ENCODE results near the gene WWP2.

Gene WWP2

GRCh38 chr16:69934751-69935150 lies 172.6 kb downstream of the WWP2 start:
- TF ChIP-seq CEBPB (IDR thresholded peaks at IDR 0.05) (no peak), EGR1 (IDR thresholded peaks at IDR 0.05) (no peak), FOXM1 (IDR thresholded peaks at IDR 0.05; ENCODE audit: borderline replicate concordance, low read depth) (no peak), ZBTB7A (IDR thresholded peaks at IDR 0.05; ENCODE audit: low read depth) (no peak), YY1 (IDR thresholded peaks at IDR 0.05; ENCODE audit: low read depth) (no peak), EP300 (IDR thresholded peaks at IDR 0.05; ENCODE audit: borderline replicate concordance) (no peak)

GRCh38 chr16:69935278-69935711 lies 173.2 kb downstream of the WWP2 start:
- TF ChIP-seq MAX (IDR thresholded peaks at IDR 0.05) (no peak), EP300 (IDR thresholded peaks at IDR 0.05; ENCODE audit: borderline replicate concordance) (no peak), EGR1 (IDR thresholded peaks at IDR 0.05) (no peak), YY1 (IDR thresholded peaks at IDR 0.05; ENCODE audit: low read depth) (no peak), ZBTB7A (IDR thresholded peaks at IDR 0.05; ENCODE audit: low read depth) (no peak), REST (IDR thresholded peaks at IDR 0.05; ENCODE audit: low read depth) (no peak), TAF1 (IDR thresholded peaks at IDR 0.05; ENCODE audit: low read depth) (no peak), NFIC (IDR thresholded peaks at IDR 0.05) (no peak), TCF12 (IDR thresholded peaks at IDR 0.05; ENCODE audit: low read depth) (no peak), TEAD4 (IDR thresholded peaks at IDR 0.05) (no peak), CEBPB (IDR thresholded peaks at IDR 0.05) (no peak), USF1 (IDR thresholded peaks at IDR 0.05) (no peak), CREB1 (IDR thresholded peaks at IDR 0.05; ENCODE audit: low read depth) (no peak), FOXM1 (IDR thresholded peaks at IDR 0.05; ENCODE audit: borderline replicate concordance, low read depth) (no peak), RAD21 (IDR thresholded peaks at IDR 0.05; ENCODE audit: low read depth) (no peak)

GRCh38 chr16:69935740-69936139 lies 173.6 kb downstream of the WWP2 start:
- TF ChIP-seq ZBTB7A (IDR thresholded peaks at IDR 0.05; ENCODE audit: low read depth): no peak
- TF ChIP-seq FOXM1 (IDR thresholded peaks at IDR 0.05; ENCODE audit: borderline replicate concordance, low read depth): no peak
- TF ChIP-seq REST (IDR thresholded peaks at IDR 0.05; ENCODE audit: low read depth): no peak

- TF ChIP-seq USF1 (IDR thresholded peaks at IDR 0.05) (no peak), MAX (IDR thresholded peaks at IDR 0.05) (no peak), TAF1 (IDR thresholded peaks at IDR 0.05; ENCODE audit: low read depth) (no peak), ZBTB7A (IDR thresholded peaks at IDR 0.05; ENCODE audit: low read depth) (no peak), FOXM1 (IDR thresholded peaks at IDR 0.05; ENCODE audit: borderline replicate concordance, low read depth) (no peak), TEAD4 (IDR thresholded peaks at IDR 0.05) (no peak), RAD21 (IDR thresholded peaks at IDR 0.05; ENCODE audit: low read depth) (no peak), CREB1 (IDR thresholded peaks at IDR 0.05; ENCODE audit: low read depth) (no peak), REST (IDR thresholded peaks at IDR 0.05; ENCODE audit: low read depth) (no peak), TCF12 (IDR thresholded peaks at IDR 0.05; ENCODE audit: low read depth) (no peak), EP300 (IDR thresholded peaks at IDR 0.05; ENCODE audit: borderline replicate concordance) (no peak), EGR1 (IDR thresholded peaks at IDR 0.05) (no peak), CEBPB (IDR thresholded peaks at IDR 0.05) (no peak), YY1 (IDR thresholded peaks at IDR 0.05; ENCODE audit: low read depth) (no peak), NFIC (IDR thresholded peaks at IDR 0.05) (no peak)
These were observed 174.1 kb downstream of the WWP2 start for GRCh38 chr16:69936252-69936651.

GRCh38 chr16:69936751-69937211 lies 174.6 kb downstream of the WWP2 start:
- TF ChIP-seq RAD21 (IDR thresholded peaks at IDR 0.05; ENCODE audit: low read depth) (no peak), EP300 (IDR thresholded peaks at IDR 0.05; ENCODE audit: borderline replicate concordance) (no peak), TEAD4 (IDR thresholded peaks at IDR 0.05) (no peak), NFIC (IDR thresholded peaks at IDR 0.05) (no peak), MAX (IDR thresholded peaks at IDR 0.05) (no peak), REST (IDR thresholded peaks at IDR 0.05; ENCODE audit: low read depth) (no peak), TAF1 (IDR thresholded peaks at IDR 0.05; ENCODE audit: low read depth) (no peak), FOXM1 (IDR thresholded peaks at IDR 0.05; ENCODE audit: borderline replicate concordance, low read depth) (no peak), USF1 (IDR thresholded peaks at IDR 0.05) (no peak), TCF12 (IDR thresholded peaks at IDR 0.05; ENCODE audit: low read depth) (no peak)
